Brain pericyte (primary cell): ENCODE data around the gene TBXA2R.

Experiments
- DNase-seq: peaks from one replicate; pipeline ENCODE4 v3.0.0-alpha.2; 2012; ENCODE audit warnings: low read depth, low spot score

The TBXA2R gene

DNA sequence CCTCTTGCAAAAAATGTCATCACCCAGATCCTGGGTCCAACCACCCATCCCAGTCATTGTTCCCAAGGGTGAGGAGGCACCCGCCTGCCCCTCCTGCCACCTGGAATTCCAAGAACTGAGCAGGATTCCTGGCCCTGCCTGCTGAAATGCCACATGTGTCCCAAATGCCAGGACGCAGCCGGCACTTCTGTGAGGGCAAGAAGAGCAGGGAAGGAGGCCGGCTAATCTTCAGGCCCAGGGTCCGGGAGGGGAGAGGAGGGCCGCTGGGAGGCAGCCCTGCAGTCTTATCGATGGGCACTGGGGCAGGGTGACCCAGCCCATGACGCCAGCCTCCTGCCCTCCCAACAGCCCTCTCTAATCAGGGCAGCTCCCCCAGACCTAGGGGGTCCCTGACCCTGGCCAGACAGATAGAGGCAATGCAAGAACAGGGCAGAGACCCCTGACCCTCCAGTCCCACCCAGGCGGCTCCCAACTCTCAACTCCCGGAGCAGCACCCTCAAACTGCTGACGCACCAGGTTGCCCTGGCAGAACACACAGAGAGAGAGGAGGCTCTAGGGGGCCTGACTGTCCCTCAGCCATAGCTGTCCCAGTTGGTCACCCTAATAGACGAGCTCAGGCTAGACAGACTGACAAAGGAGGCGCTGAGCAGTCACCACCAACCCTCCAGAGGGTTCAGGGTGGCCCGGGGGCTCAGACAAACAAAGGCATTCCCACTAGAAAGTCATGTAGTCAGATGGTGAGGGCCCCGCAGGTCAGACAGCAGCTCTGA lies 50.8 kb downstream of the TBXA2R start:
- no peak for DNase-seq

DNA sequence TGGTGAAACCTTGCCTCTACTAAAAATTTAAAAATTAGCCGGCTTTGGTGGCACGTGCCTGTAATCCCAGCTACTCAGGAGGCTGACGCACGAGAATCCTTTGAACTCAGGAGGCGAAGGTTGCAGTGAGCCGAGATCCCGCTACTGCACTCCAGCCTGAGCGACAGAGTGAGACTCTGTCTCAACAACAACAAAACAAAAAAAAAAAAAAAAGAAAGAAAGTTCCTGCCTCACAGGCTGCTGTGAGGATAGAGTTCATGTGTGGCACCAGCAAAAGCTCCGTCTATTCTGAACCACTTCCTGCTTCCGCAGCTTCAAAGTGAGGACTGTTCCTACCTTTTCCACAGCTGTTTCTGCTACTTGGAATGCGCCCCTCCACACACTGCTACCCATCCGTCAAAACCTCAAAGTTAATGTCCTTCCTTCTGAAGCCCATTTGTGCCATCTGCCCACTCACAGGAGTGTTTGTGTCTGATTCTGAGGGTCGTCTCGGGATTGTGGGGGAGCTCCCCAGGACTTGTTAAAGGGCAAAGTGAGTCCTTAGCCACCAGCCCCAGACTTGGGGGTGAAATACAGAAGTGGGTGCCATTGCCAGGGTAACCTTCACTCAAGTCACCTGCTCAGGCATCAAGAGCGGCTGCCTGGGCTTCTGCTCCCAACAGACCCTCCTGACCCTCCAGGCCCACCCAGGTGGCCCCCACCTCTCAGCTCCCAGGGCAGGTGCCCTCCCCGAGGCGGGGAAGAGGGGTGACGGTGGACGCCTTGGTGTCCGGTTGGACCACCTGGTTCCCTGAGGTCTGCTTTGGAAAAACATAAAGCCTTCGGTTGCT lies 52.2 kb downstream of the TBXA2R start:
- DNase-seq: no peak

DNA sequence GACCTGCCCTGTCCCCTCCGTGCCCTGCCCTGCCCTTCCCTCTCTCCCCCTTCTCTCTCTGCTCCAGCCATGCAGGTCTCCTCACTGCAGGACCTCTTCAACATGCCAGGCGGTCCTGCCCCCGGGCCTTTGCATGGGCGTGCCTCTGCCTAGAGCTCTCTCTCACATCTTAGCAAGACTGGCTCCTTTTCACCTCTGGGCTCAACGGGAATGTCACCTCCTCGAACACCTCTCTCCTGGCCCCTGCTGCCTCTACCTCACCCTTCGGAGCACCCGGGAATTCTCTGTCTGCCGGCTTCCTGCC lies 54.9 kb downstream of the TBXA2R start:
- DNase-seq: no peak

DNA sequence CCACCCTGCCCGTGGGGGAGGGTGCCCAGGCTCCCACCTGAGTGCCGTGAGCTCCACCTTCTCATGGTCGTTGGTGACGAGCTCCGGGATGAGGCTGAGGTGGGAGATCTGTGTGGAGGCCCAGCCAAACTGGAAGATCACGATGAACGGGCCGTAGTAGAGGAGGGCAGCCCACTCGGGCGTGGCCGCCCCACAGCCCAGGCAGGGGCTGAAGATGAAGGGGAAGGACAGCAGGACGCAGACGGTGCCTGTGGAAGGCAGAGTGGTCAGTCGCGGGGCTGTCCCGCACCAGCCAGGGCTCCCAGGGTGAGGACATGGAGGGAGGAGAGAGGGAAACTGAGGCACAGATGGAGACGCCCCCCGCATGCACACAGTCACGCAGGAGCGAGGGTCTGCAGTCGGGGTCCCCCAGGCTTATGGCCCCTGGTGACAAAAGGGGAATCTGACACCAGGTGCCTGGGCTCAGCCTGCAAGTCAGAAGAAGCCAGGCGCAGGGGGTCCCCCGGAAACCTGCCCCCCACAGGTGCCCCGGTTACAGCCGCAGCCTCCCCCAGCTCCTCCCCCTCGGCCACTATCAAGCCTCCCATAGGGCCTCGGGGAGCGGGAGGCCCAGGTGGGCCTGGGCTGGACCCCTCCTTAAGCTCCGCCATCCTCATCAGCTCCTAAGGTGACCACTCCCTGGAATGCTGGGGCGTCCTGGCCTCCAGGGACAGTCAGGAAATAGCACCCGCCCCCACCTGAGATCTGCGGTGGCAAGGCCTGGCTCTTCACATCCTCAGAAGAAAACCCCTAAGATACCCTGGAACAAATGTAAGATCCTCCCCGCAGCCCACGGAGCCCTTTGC lies 55.5 kb downstream of the TBXA2R start:
- DNase-seq: no peak

DNA sequence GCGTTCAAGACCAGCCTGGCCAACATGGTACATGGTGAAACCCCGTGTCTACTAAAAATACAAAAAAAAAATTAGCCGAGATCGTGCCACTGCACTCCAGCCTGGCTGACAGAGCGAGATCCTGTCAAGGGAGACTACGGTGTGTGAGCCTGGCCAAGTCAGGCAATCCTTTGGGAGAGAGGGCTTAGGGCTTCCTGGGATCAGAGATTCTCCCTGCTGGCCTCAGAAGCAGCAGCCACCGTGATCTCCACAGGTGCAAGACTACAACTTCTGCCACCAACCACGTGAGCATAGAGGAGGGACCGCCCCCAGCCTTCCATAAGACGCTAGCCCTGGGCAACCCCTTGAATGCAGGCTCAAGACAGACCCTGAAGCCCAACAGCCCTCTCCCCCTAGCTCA lies 56.9 kb downstream of the TBXA2R start:
- no peak for DNase-seq

DNA sequence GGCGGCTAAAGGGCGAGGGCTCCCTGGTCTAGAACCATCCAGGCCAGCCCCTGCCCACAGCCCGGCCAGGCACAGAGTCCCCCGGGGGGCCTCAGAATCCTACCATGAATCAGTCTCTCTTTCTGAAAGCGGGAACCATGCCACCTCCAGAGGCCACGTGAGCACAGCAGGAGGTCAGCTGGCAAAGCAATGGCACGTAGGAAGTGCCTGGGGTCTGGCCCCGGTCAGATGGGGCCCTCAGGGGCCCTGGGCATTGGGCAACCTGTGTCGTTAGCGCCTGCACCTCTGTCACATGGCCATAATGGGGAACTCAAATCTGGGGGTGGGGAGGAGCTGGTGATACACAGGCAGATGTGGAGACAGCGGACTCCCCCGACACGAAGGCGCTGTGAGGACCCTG lies 58.1 kb downstream of the TBXA2R start:
- DNase-seq: no peak

DNA sequence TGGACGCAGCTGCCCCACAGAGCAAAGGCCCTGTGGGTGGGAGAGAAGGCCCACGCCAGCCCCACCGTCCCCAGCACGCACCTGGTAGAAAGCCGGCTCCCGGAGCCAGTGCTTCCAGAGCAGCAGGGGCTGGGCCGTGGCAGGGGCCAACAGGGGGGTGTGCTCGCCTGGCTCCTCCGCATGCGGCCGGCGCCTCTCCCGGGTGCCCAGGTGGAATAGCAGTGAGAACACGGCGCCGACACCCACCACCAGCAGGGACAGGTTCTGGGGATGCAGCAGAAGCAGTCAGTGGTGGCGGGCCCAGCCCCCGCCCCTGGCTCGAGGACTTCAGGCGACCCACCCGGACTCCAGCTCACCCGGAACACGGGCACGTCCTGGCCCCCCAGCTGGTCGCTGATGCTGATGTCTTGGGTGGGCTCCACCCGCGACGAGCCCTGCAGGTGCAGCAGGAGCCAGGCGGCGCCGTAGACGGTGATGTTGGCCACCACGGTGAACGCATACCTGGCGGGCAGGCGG lies 58.9 kb downstream of the TBXA2R start:
- no peak for DNase-seq

DNA sequence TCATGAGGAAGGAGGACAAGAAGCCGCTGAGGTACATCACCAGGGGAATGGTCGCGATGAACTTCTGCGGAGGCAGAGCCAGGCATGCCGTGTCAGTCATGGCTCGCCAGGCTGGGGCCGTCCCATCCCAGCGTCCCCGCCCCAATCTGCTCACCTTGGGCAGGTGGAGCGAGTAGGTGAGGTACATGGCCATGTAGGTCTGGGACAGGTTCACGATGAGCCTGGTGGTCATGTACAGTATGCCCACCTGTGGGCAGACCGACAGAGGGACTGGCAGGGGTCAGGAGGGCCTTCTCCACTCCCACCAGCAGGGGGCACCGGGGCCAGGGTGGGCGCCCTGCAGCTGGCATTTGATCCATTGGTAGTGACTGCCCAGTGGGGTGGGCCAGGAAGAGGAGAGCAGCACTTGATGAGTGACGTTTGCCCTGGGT lies 59.4 kb downstream of the TBXA2R start:
- DNase-seq: no peak

DNA sequence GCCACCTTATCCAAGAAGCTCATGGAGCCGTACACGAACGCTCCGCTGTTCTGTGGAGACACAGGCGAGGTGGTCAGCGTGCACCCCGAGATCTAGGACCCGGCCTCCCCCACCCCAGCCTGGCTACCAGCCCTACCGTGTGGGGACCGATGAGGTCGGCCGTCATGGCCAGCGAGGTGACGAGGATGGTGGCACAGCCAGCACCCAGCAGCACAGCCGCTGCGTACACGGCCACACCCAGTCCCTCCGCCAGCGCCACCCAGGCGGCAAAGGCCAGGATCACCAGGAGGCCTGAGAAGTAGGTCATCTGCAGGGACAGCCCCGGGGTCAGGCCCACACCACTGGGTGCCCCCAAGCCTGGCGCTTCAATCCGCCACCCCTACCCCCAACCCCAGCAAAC lies 60.6 kb downstream of the TBXA2R start:
- no peak for DNase-seq

DNA sequence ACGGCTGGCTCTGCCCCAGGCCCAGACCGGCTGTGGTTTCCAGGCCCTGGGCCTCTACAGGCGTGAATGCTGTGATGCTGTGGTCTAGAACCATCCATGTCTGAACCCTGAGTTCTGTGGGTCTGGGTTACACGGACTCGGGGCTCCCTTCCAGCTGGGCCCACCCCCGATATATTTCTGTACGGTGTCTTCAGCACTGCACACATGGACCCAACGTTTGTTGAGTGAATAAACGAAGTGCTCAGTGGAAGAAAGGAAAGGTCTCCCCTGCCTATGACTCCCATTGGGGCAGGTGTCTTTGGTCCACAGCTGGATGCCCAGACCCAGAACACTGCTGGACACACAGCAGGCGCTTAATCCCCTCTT lies 61.0 kb downstream of the TBXA2R start:
- no peak for DNase-seq

DNA sequence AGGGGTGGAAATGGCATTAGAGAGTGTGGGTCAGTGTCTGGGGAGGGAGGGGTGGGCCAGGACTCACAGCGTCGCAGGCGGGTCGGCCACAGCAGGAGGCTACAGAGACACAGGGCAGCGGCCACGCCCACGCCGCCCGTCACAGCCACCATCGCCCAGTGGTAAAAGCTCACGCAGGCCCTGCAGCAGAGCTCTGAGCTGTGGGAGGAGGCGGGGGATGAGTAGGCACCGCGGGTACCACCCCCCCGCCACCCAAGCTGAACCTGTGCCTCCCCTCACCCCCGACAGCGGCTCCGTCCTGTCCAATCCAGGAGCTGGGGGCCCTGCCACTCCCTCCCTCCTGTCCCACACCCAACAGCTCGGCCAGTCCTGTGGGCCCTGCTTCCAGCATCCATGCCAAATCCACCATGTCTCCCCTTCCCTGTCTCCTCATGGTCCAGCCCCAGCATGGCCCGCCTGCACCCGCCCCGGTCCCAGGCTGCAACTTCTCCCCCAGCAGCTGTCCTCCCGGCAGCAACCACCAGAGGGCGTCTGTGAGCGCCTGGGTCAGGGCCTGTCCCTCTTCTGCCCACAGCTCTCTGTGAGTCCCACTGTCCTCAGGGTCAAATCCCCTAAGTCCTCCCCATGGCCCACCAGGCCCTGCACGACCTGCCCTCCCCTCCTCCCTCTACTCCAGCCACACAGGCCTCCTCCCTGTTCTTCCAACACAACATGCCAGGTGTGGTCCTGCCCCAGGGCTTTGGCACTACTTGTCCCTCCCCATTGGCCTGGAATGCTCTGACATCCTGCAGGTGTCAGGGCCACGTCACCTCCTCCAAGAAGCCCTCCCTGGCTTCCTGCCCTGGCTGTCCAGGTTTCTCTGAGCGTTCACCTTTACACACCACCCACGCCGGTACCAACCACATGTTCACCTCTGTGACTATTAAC lies 61.7 kb downstream of the TBXA2R start:
- no peak for DNase-seq
